ENCODE measurements around the gene PNLIPRP1.

PNLIPRP1 gene

DNA sequence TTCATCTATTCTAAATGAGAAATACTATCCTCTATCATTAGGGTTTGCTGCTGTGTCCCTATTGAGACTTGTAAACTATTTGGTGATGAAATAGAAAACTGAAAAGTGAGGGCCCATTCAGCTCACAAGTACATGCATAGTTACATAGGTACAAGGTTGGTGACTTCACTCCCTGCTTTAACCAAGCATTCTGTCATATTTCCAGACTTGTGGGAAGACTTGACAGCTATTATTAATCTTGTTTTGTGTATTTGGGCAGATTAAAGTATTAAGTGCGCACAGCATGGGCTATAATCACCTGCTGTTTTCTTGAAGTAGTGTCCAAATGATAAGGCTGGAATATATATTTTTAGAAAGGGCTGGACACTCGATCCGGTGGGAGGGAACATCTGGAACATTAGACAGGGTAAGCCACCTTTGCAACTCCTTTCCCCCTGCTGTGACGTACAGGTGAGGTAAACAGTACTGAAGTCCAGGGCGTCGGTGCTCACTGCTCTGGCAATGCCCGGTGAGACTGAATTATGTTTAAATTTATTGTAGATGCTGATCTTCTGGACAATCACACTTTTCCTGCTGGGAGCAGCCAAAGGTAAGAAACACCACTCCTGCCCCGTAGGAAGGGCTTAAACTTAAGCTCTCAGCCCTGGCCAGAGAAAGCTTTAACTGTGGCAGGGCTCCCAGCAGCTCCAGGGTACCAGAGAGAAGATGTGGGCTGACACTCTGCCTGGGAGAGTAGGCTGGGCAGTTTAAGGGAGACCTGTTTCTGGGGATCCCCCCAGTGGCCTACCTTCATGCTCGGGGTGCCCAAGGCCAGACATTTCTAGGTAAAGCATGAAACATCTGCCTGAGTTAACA is at the start of gene PNLIPRP1:
TSS of gene PNLIPRP1 (plus strand) at position 370 of the 855 bp plus-strand sequence. CDS start at position 541, 171 bp downstream.
- Histone ChIP-seq H3K27me3 (ENCODE audit: control insufficient read depth in 2 of 2, insufficient read depth in 2 of 2, low read length in 2 of 2) (no peaks in the 10 kb centered on the region), H3K4me1 (ENCODE audit: control insufficient read depth in 2 of 2, insufficient read depth in 2 of 2, low read length in 2 of 2) (peaks cover 10 to 21% of the 10 kb centered on the region in 2 donors), H3K4me3 (ENCODE audit: low read length in 2 of 2) (no peak within 1 kb of the TSS), H3K9ac (ENCODE audit: low read depth in 1 of 2, low read length in 2 of 2) (no peak within 1 kb of the TSS), H3K9me3 (ENCODE audit: control insufficient read depth in 2 of 2, low read length in 2 of 2) (no peaks in the 10 kb centered on the region), H3K27ac (ENCODE audit: low read depth in 2 of 2, low read length in 2 of 2) (peak within 1 kb of the TSS; percentile 40 to 79), H3K36me3 (ENCODE audit: control insufficient read depth in 2 of 2, insufficient read depth in 2 of 2, low read length in 2 of 2) (no peaks in the 10 kb centered on the region)

DNA sequence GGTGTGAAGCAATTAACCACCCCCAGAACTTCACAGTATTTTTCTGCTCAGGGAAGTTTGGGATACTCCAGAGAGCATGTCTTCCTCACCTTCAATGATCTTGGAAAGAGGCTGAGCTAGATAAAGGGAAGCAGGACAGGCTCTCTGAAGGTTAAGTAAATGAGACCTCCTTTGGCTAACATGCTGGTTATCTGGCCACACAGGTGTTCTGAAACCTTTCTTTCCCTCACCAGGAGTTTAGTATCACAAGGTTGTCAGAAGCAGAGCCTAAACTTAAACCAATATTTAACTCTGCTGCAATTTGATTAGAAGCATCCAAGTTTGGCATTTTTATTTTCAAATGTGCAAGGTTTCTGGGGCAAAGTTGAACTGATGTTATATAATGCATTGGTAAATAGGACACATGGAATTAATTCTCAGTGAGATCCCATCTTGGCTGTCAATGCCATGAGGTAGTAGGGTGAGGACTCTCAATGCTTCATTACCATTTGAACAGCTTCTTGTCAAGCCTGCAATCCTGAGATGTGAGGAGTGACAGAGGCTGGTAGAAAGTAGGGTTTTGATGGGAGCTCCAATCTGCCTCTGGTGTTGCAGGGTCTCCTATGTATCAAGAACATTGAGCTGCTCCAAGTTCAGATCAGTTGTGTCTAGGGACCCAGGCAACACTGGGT is 48.6 kb upstream of the PNLIPRP1 start:
- Histone ChIP-seq H3K27me3 (ENCODE audit: control insufficient read depth in 2 of 2, insufficient read depth in 2 of 2, low read length in 2 of 2) (no peaks in the 10 kb centered on the region), H3K27ac (ENCODE audit: low read depth in 2 of 2, low read length in 2 of 2) (no peak overlapping the region), H3K4me1 (ENCODE audit: control insufficient read depth in 2 of 2, insufficient read depth in 2 of 2, low read length in 2 of 2) (no peaks in the 10 kb centered on the region), H3K4me3 (ENCODE audit: low read length in 2 of 2) (no peak overlapping the region), H3K9me3 (ENCODE audit: control insufficient read depth in 2 of 2, low read length in 2 of 2) (no peaks in the 10 kb centered on the region), H3K9ac (ENCODE audit: low read depth in 1 of 2, low read length in 2 of 2) (no peak overlapping the region), H3K36me3 (ENCODE audit: control insufficient read depth in 2 of 2, insufficient read depth in 2 of 2, low read length in 2 of 2) (no peaks in the 10 kb centered on the region)

DNA sequence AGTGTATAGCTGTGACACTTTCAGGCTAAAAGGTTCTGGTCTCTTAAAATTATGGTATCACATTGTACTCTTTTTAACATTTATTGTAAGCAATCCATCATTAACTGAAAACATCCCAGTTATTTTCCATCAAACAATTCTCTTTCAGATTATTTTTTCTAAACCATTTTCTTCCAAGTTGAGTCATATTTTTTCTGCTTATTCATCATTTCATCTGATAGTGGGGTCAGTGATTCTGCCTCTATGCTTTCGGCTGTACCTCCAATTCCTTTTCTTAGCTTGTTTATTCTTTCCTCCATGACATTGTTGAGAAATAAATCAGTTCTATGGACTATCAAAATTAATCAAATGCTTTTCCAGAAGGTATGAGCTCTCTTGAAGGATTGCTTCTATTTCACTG is 45.6 kb upstream of the PNLIPRP1 start:
- H3K9ac ChIP-seq (ENCODE audit: low read depth in 1 of 2, low read length in 2 of 2), result no peak overlapping the region
- no peak overlapping the region for H3K27ac ChIP-seq (ENCODE audit: low read depth in 2 of 2, low read length in 2 of 2)
- H3K9me3 ChIP-seq (ENCODE audit: control insufficient read depth in 2 of 2, low read length in 2 of 2), result no peaks in the 10 kb centered on the region
- H3K36me3 ChIP-seq (ENCODE audit: control insufficient read depth in 2 of 2, insufficient read depth in 2 of 2, low read length in 2 of 2), result no peaks in the 10 kb centered on the region
- H3K4me3 ChIP-seq (ENCODE audit: low read length in 2 of 2), result no peak overlapping the region
- H3K27me3 ChIP-seq (ENCODE audit: control insufficient read depth in 2 of 2, insufficient read depth in 2 of 2, low read length in 2 of 2), result no peaks in the 10 kb centered on the region
- H3K4me1 ChIP-seq (ENCODE audit: control insufficient read depth in 2 of 2, insufficient read depth in 2 of 2, low read length in 2 of 2), result no peaks in the 10 kb centered on the region

DNA sequence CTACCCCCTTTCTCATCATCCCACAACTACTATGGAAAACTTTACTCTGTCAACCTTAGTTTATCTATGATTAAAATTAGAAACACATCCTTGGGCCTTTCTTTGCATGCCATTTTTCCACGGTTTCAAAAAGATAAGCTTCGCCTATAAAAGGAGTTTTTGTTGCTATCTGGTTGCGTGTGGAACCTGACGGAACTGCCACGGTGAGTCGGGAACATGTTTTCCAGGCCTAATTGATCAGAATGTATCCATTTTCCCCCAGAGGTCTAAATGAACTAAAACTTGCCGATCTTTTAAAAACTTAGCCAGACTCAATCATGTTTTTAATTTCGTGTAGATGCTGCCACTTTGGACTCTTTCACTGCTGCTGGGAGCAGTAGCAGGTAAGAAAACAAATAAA is 45.0 kb upstream of the PNLIPRP1 start, which contains the start of gene PNLIP:
TSS of gene PNLIP (plus strand) at position 176 of the 400 bp plus-strand sequence. CDS start at position 338, 162 bp downstream.
- H3K4me3 ChIP-seq (ENCODE audit: low read length in 2 of 2), result no peak within 1 kb of the TSS
- no peaks in the 10 kb centered on the region for H3K27me3 ChIP-seq (ENCODE audit: control insufficient read depth in 2 of 2, insufficient read depth in 2 of 2, low read length in 2 of 2)
- H3K27ac ChIP-seq (ENCODE audit: low read depth in 2 of 2, low read length in 2 of 2), result no peak within 1 kb of the TSS
- H3K9me3 ChIP-seq (ENCODE audit: control insufficient read depth in 2 of 2, low read length in 2 of 2), result no peaks in the 10 kb centered on the region
- no peaks in the 10 kb centered on the region for H3K4me1 ChIP-seq (ENCODE audit: control insufficient read depth in 2 of 2, insufficient read depth in 2 of 2, low read length in 2 of 2)
- no peak within 1 kb of the TSS for H3K9ac ChIP-seq (ENCODE audit: low read depth in 1 of 2, low read length in 2 of 2)
- H3K36me3 ChIP-seq (ENCODE audit: control insufficient read depth in 2 of 2, insufficient read depth in 2 of 2, low read length in 2 of 2), result no peaks in the 10 kb centered on the region

DNA sequence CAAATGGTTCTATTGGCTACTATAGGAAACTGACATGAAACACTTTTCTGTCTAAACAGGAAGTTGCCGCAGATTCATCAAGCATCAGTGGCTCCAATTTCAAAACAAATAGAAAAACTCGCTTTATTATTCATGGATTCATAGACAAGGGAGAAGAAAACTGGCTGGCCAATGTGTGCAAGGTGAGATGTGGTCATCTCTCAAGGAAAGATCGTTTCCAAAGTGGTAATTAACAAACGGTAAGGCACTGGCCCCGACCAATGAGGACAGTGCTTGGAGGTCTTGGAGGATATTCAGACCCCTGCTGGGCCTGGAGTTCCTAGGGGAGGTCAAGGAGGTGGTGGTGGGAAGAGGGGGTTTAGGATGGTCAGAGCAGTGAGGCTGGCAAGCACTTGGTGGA is 42.5 kb upstream of the PNLIPRP1 start:
- Histone ChIP-seq H3K27me3 (ENCODE audit: control insufficient read depth in 2 of 2, insufficient read depth in 2 of 2, low read length in 2 of 2) (no peaks in the 10 kb centered on the region), H3K27ac (ENCODE audit: low read depth in 2 of 2, low read length in 2 of 2) (no peak overlapping the region), H3K4me3 (ENCODE audit: low read length in 2 of 2) (no peak overlapping the region), H3K36me3 (ENCODE audit: control insufficient read depth in 2 of 2, insufficient read depth in 2 of 2, low read length in 2 of 2) (no peaks in the 10 kb centered on the region), H3K9me3 (ENCODE audit: control insufficient read depth in 2 of 2, low read length in 2 of 2) (no peaks in the 10 kb centered on the region), H3K4me1 (ENCODE audit: control insufficient read depth in 2 of 2, insufficient read depth in 2 of 2, low read length in 2 of 2) (no peaks in the 10 kb centered on the region), H3K9ac (ENCODE audit: low read depth in 1 of 2, low read length in 2 of 2) (no peak overlapping the region)

DNA sequence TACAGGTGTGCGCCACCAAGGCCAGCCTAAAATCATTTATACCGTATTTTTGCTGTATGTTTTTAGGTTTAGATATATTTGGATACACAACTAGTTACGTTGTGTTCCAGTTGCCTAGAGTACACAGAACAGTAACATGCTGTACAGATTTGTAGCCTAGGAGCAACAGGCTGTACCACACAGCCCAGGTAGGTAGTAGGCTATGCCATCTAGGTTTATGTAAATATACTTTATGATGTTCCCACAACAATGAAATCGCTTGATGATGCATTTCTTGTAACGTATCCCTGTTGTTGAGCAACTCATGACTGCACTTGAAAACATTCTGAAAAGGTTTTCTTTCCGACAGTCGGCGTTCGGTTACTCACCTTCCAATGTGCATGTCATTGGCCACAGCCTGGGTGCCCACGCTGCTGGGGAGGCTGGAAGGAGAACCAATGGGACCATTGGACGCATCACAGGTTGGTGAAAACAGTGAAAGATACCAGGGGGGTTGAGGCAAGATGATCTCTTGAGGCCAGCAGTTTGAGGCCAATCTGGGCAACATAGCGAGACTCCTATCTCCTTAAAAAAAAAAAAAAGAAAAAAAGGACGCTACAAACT is 37.3 kb upstream of the PNLIPRP1 start:
- Histone ChIP-seq H3K9ac (ENCODE audit: low read depth in 1 of 2, low read length in 2 of 2) (no peak overlapping the region), H3K4me1 (ENCODE audit: control insufficient read depth in 2 of 2, insufficient read depth in 2 of 2, low read length in 2 of 2) (no peaks in the 10 kb centered on the region), H3K36me3 (ENCODE audit: control insufficient read depth in 2 of 2, insufficient read depth in 2 of 2, low read length in 2 of 2) (no peaks in the 10 kb centered on the region), H3K9me3 (ENCODE audit: control insufficient read depth in 2 of 2, low read length in 2 of 2) (no peaks in the 10 kb centered on the region), H3K27me3 (ENCODE audit: control insufficient read depth in 2 of 2, insufficient read depth in 2 of 2, low read length in 2 of 2) (no peaks in the 10 kb centered on the region), H3K27ac (ENCODE audit: low read depth in 2 of 2, low read length in 2 of 2) (no peak overlapping the region), H3K4me3 (ENCODE audit: low read length in 2 of 2) (no peak overlapping the region)

DNA sequence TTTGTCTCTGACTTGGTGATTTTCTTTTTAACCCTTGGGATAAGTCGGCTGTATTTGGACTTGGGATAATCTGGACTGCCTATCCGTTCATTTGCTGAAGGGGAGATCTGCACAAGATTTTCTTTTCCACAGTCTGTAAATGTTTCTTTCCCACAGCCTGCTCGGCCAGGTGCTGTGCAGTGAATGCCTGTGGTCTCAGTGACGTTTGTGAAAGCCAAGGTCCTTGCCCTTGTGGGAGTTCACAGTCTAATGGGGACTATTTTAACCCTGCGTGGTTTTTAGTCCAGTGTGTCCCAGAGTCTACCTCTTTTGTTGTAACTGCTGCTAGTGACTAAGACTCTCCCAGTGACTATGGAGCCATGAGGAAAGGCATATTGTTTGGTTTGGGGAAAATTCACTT is 36.1 kb upstream of the PNLIPRP1 start:
- no peaks in the 10 kb centered on the region for H3K27me3 ChIP-seq (ENCODE audit: control insufficient read depth in 2 of 2, insufficient read depth in 2 of 2, low read length in 2 of 2)
- H3K9me3 ChIP-seq (ENCODE audit: control insufficient read depth in 2 of 2, low read length in 2 of 2), result no peaks in the 10 kb centered on the region

DNA sequence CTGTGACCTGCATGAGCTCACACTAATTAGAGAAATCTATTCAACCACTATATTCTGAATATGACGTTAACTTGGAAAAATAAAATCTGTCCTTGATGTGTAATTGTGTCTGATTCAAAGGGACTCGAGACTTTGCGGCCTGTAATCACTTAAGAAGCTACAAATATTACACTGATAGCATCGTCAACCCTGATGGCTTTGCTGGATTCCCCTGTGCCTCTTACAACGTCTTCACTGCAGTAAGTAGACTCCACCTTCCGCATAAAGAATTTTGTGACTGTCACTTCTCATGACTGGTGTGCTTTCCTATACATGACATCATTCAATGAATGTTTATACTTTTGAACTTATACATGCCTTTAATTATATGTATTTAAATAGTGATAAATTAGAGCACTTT is 34.9 kb upstream of the PNLIPRP1 start:
- H3K27me3 ChIP-seq (ENCODE audit: control insufficient read depth in 2 of 2, insufficient read depth in 2 of 2, low read length in 2 of 2), result no peaks in the 10 kb centered on the region
- no peak overlapping the region for H3K27ac ChIP-seq (ENCODE audit: low read depth in 2 of 2, low read length in 2 of 2)
- H3K4me3 ChIP-seq (ENCODE audit: low read length in 2 of 2), result no peak overlapping the region
- H3K9me3 ChIP-seq (ENCODE audit: control insufficient read depth in 2 of 2, low read length in 2 of 2), result no peaks in the 10 kb centered on the region
- H3K4me1 ChIP-seq (ENCODE audit: control insufficient read depth in 2 of 2, insufficient read depth in 2 of 2, low read length in 2 of 2), result no peaks in the 10 kb centered on the region
- no peak overlapping the region for H3K9ac ChIP-seq (ENCODE audit: low read depth in 1 of 2, low read length in 2 of 2)
- no peaks in the 10 kb centered on the region for H3K36me3 ChIP-seq (ENCODE audit: control insufficient read depth in 2 of 2, insufficient read depth in 2 of 2, low read length in 2 of 2)

More for the DNA sequence above, 36.1 kb upstream of the PNLIPRP1 start:
- Histone ChIP-seq H3K27ac (ENCODE audit: low read depth in 2 of 2, low read length in 2 of 2) (no peak overlapping the region), H3K4me1 (ENCODE audit: control insufficient read depth in 2 of 2, insufficient read depth in 2 of 2, low read length in 2 of 2) (no peaks in the 10 kb centered on the region), H3K9ac (ENCODE audit: low read depth in 1 of 2, low read length in 2 of 2) (no peak overlapping the region), H3K4me3 (ENCODE audit: low read length in 2 of 2) (no peak overlapping the region), H3K36me3 (ENCODE audit: control insufficient read depth in 2 of 2, insufficient read depth in 2 of 2, low read length in 2 of 2) (no peaks in the 10 kb centered on the region)

DNA sequence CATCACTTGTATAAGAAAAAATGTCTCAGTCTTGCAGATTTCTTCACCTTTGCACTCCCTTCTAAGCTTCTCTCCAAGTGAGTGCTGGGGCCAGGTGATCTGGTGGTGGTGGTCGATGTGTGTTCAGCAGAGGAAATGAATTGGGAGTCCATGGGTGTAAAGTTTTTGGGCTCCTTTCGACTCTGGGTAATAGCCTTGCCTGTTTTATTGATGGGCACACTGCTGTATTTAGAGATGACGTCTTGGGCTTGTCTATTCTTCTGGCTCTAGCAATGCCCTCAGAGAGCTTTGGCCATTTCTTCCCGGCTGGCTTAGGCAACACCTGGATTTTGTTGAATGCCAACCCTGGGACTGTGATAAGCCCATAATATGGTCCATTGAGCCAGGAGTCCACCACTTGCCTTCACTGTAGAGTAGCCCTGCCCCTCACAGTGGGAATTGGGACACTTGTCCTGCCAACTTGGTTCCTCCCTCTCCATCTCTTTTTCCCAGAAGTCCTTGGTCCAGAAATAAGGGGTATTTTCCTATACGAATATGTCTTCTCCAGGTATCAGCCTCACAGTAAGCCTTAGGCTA is 33.4 kb upstream of the PNLIPRP1 start:
- H3K9ac ChIP-seq (ENCODE audit: low read depth in 1 of 2, low read length in 2 of 2), result no peak overlapping the region
- H3K27me3 ChIP-seq (ENCODE audit: control insufficient read depth in 2 of 2, insufficient read depth in 2 of 2, low read length in 2 of 2), result no peaks in the 10 kb centered on the region
- no peaks in the 10 kb centered on the region for H3K36me3 ChIP-seq (ENCODE audit: control insufficient read depth in 2 of 2, insufficient read depth in 2 of 2, low read length in 2 of 2)
- no peak overlapping the region for H3K4me3 ChIP-seq (ENCODE audit: low read length in 2 of 2)
- H3K27ac ChIP-seq (ENCODE audit: low read depth in 2 of 2, low read length in 2 of 2), result no peak overlapping the region
- no peaks in the 10 kb centered on the region for H3K4me1 ChIP-seq (ENCODE audit: control insufficient read depth in 2 of 2, insufficient read depth in 2 of 2, low read length in 2 of 2)
- no peaks in the 10 kb centered on the region for H3K9me3 ChIP-seq (ENCODE audit: control insufficient read depth in 2 of 2, low read length in 2 of 2)

DNA sequence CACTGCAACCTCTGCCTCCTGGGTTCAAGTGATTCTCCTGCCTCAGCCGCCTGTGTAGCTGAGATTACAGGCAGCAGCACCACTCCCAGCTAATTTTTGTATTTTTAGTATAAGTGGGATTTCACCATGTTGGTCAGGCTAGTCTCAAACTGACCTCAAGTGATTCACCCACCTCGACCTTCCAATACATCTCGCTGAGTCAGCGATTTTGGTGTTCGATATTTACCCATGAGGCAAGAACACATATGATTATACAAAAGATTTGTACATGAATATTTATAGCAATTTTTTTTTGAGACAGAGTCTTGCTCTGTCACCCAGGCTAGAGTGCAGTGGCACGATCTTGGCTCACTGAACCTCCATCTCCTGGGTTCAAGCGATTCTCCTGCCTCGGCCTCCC is 25.2 kb upstream of the PNLIPRP1 start:
- no peaks in the 10 kb centered on the region for H3K27me3 ChIP-seq (ENCODE audit: control insufficient read depth in 2 of 2, insufficient read depth in 2 of 2, low read length in 2 of 2)
- no peak overlapping the region for H3K27ac ChIP-seq (ENCODE audit: low read depth in 2 of 2, low read length in 2 of 2)
- no peaks in the 10 kb centered on the region for H3K36me3 ChIP-seq (ENCODE audit: control insufficient read depth in 2 of 2, insufficient read depth in 2 of 2, low read length in 2 of 2)
- H3K4me1 ChIP-seq (ENCODE audit: control insufficient read depth in 2 of 2, insufficient read depth in 2 of 2, low read length in 2 of 2), result no peaks in the 10 kb centered on the region
- no peak overlapping the region for H3K9ac ChIP-seq (ENCODE audit: low read depth in 1 of 2, low read length in 2 of 2)
- no peaks in the 10 kb centered on the region for H3K9me3 ChIP-seq (ENCODE audit: control insufficient read depth in 2 of 2, low read length in 2 of 2)
- no peak overlapping the region for H3K4me3 ChIP-seq (ENCODE audit: low read length in 2 of 2)
